Measurements from ENCODE around the gene FAM135A.

DNA sequence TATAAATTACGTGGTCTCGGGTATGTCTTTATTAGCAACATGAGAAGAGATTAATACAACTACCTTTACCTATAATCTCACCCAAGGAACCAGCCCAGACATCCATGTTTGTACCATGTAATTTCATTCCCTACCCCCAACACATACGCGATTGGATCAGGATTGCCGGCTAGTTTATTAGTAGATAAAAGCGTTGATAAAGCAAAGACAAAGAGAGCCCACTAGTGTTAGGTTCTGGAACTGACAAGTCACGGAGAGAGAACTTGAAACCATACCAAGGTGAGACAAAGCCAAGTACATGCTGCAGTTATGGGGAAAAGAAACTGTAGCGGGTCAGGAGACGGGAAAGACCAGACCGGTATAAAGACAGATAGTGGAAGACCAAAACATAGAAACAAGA lies 37.4 kb upstream of the FAM135A start:
- TF ChIP-seq, protein P1, sequence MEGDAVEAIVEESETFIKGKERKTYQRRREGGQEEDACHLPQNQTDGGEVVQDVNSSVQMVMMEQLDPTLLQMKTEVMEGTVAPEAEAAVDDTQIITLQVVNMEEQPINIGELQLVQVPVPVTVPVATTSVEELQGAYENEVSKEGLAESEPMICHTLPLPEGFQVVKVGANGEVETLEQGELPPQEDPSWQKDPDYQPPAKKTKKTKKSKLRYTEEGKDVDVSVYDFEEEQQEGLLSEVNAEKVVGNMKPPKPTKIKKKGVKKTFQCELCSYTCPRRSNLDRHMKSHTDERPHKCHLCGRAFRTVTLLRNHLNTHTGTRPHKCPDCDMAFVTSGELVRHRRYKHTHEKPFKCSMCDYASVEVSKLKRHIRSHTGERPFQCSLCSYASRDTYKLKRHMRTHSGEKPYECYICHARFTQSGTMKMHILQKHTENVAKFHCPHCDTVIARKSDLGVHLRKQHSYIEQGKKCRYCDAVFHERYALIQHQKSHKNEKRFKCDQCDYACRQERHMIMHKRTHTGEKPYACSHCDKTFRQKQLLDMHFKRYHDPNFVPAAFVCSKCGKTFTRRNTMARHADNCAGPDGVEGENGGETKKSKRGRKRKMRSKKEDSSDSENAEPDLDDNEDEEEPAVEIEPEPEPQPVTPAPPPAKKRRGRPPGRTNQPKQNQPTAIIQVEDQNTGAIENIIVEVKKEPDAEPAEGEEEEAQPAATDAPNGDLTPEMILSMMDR (IDR thresholded peaks at IDR 0.05; ENCODE audit: low read length) = peak; percentile 39
- TF ChIP-seq EZH2phosphoT487 (IDR thresholded peaks at IDR 0.05; ENCODE audit: low read length) (no peak), EZH2 (optimal IDR thresholded peaks at IDR 0.05; ENCODE audit: low read depth, low read length) (no peak)
